WERI-Rb-1 (cell line): ENCODE results near the gene AGXT.

Experiments
- DNase-seq: peaks from one replicate; pipeline ENCODE4 v3.0.0-alpha.2; 2020
- H3K27ac ChIP-seq: fragments of 250-450 bp; sonication (Bioruptor Pico); 2 replicates; pipeline ENCODE4 v1.5.1; 2020; ENCODE audit warnings: mild to moderate bottlenecking, moderate library complexity
- H3K27me3 ChIP-seq: fragments of 250-450 bp; sonication (Bioruptor Pico); 2 replicates; pipeline ENCODE4 v1.5.1; 2021; ENCODE audit warnings: mild to moderate bottlenecking, low read depth, moderate library complexity; ENCODE audit not compliant: insufficient read depth, severe bottlenecking
- H3K36me3 ChIP-seq: fragments of 250-450 bp; sonication (Bioruptor Pico); 2 replicates; pipeline ENCODE4 v1.5.1; 2020; ENCODE audit warnings: mild to moderate bottlenecking, moderate library complexity
- H3K4me3 ChIP-seq: 2 replicates; pipeline ENCODE4 v1.5.1; 2011; ENCODE audit warnings: low read depth, mild to moderate bottlenecking, control low read depth, low read length
- H3K9me3 ChIP-seq: fragments of 250-450 bp; sonication (Bioruptor Pico); 2 replicates; pipeline ENCODE4 v1.5.1; 2021; ENCODE audit warnings: mild to moderate bottlenecking, moderate library complexity; ENCODE audit not compliant: severe bottlenecking
- TF ChIP-seq, protein P1 (sequence below): IDR thresholded peaks from 2 replicates; pipeline ENCODE4 v1.5.1; 2011; ENCODE audit warnings: low read depth, mild to moderate bottlenecking, control low read depth, inconsistent platforms, low read length

AGXT gene

DNA sequence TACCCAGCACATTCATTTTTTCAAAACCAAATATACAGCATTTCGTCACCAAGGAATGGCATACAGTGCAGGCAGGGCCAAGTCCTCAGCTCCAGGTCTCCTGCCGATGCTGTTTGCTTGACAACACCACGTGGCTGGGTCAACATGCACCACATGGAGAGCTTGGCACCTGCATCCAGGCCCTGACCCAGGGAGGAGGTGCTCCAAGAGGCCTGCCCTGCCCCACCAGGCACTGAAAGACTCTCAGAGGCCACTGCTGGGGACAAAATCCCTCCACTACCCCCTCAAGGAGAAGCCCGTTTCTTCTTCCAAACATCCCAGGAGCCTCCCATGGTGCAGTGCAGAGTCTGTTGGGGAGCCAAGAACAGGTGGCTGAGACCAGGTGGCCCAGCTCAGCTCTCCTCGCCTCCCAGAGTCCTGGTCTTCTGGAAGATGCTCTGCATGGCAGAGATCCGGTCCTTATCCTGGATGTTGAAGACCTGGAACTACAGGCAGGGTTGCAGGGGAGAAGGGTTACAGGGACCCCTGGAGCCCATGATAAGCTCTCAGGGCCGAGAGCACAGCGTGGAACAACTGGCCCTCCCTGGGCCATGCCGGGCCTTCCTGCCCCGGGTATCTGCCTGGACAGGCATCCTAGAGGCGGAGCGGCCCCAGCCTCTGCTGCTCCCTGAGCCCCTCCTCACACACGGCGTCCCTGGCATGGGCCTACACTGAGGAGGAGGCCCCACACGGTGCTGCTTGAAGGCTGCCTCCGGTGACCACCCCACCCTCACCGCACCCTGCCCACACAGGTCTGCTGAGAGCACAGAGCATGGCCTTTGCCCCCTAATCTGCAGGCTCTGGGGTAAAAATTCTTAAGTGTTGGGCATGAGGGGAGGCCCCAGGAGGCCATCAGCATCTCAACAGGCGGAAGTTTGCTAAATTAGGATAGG is 18.3 kb downstream of the AGXT start:
- H3K36me3 ChIP-seq = no peaks in the 10 kb centered on the region
- TF ChIP-seq, protein P1, sequence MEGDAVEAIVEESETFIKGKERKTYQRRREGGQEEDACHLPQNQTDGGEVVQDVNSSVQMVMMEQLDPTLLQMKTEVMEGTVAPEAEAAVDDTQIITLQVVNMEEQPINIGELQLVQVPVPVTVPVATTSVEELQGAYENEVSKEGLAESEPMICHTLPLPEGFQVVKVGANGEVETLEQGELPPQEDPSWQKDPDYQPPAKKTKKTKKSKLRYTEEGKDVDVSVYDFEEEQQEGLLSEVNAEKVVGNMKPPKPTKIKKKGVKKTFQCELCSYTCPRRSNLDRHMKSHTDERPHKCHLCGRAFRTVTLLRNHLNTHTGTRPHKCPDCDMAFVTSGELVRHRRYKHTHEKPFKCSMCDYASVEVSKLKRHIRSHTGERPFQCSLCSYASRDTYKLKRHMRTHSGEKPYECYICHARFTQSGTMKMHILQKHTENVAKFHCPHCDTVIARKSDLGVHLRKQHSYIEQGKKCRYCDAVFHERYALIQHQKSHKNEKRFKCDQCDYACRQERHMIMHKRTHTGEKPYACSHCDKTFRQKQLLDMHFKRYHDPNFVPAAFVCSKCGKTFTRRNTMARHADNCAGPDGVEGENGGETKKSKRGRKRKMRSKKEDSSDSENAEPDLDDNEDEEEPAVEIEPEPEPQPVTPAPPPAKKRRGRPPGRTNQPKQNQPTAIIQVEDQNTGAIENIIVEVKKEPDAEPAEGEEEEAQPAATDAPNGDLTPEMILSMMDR = no peak
- DNase-seq = no peak
- no peak overlapping the region for H3K27ac ChIP-seq
- H3K9me3 ChIP-seq = no peaks in the 10 kb centered on the region
- no peaks in the 10 kb centered on the region for H3K27me3 ChIP-seq
- H3K4me3 ChIP-seq = no peak overlapping the region

DNA sequence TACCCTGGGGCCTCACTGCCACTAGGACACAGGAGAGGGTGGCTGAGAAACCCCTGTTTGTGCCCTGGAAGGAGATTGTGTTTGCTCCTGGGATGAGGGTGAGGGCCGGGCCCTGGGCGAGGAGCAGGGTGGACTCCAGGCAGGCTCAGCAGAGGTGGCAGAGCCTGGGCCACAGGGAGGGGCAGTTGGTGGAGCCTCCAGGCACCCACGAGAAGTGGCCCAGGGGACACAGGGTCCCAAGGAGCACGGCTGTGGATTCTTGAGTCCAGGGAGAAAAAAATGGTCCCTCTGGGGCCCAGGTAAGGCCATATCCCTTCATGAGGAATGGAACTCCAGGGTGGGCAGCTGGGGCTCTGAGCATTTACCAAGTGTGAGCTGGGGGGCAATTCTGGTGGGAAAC is 19.0 kb downstream of the AGXT start:
- H3K27ac ChIP-seq = no peak overlapping the region
- TF ChIP-seq, protein P1 = no peak

DNA sequence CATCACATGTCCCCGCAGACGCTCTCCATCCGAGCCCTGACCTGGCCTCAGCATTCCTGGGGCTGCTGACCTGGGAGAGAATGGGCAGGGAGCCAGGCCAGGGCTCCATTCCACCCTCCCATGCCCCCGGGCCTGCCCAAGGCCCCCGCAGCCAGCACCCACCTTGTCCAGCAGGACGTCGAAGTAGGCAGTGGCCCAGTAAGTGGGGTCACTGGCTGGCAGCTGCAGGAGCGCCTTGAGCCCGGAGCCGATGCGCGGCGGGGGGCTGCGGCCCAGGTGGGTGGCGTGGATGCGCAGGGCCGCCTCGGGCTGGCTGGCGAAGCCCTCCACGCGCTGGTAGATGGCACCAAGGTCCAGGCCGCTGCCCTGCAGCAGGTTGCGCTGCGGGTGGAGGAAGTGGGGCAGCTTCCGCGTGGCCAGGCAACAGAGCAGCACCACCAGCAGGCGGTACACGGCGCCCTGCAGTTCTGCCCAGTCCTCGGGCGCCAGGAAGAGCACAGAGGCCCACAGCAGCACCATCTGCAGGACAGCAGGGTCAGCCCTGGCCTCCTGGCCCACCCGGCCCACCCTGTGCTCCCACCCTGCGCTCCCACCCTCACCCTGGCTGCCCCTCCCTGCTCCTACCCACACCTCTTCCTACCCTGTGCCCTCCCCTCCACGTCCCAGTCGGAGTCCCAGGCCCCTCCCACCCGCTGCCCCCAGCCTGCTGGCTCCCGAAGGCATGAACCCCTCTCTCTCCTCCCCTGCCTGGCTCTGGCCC is 19.7 kb downstream of the AGXT start:
- H3K27ac ChIP-seq = no peak overlapping the region

More for the DNA sequence above, 19.0 kb downstream of the AGXT start:
- DNase-seq = no peak
- Histone ChIP-seq H3K36me3 (no peaks in the 10 kb centered on the region), H3K9me3 (no peaks in the 10 kb centered on the region), H3K4me3 (no peak overlapping the region), H3K27me3 (no peaks in the 10 kb centered on the region)

DNA sequence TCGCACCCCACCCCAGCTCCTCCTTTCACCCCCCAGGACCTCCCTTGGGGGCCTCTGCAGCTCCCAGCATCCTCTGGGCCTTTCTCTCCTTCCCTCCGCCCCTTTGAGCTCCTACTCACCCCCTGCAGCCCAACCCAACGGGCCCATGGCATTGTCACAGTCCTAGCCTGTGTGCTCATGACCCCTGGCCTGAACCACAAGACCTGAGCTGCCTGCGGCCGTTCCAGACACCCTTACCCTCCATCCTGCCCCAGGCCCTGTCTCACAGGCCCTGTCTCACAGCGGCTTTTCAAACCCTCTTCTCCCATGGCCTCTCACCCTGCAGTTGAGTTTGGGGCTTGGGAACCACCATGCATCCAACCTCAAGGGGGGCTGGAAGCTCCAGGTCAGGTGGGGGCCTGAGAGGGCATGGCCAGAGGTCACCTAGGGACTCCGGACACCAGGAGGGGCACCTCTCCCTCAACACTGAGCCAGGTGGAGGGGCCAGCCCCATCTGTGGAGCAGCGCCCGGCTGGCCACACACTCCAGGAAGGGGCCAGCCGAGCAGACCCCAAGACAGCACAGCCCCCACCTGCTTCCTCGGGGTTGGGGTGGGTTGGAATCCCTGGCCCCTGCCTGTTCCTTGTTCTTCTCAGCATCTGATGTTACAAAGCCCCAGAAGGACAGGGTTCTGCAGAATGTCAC is 20.4 kb downstream of the AGXT start:
- Histone ChIP-seq H3K27me3 (no peaks in the 10 kb centered on the region), H3K36me3 (no peaks in the 10 kb centered on the region), H3K9me3 (no peaks in the 10 kb centered on the region), H3K4me3 (no peak overlapping the region), H3K27ac (no peak overlapping the region)
- TF ChIP-seq, protein P1 = no peak
- no peak for DNase-seq

More for the DNA sequence above, 19.7 kb downstream of the AGXT start:
- TF ChIP-seq, protein P1 = no peak
- no peak for DNase-seq
- no peak overlapping the region for H3K4me3 ChIP-seq
- H3K27me3 ChIP-seq = no peaks in the 10 kb centered on the region
- no peaks in the 10 kb centered on the region for H3K36me3 ChIP-seq
- H3K9me3 ChIP-seq = no peaks in the 10 kb centered on the region

DNA sequence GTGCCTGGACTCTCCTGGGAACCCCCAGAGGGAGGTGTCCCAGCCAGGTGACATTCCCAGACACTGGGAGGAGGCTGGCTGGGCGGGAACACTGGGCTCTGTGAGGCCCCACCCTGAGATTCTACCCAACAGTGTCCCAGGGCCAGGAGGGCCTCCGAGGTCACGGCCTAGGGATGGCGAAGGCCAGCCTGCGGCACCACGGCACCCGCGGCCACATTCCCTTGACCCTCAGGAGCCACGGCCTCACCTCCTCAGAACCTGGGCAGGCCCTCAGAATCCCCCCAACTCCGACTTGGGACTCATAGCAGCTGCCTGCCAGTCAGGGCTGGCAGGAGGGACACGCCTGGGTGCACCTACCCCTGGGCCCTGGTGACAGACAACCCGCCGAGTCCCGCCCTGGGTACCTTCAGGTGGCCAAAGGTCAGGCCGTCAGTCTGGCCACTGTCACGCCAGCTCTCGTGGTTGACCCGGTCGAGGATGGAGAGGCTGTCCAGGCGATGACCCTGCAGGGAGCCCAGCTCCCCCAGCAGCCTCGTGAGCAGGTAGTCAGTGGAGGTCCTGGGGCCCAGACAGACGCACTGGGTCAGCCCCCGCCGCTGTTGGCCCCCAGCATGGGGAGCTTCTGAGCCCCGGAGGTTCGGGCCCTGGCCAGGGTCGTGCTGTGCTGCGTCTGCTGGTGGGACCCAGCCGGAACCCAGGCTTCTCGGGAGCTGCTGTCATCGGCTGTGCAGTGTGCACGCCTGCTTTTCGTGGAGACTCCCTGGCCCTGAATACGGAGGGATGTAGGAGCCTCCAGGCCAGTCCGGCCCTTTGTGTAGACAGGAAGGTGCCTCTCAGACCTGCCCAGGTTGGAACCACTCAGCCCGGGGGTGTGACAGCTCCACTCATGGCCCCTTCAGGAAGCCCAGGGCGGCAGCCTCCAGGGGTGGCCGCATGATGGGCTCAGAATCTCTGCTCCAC is 21.3 kb downstream of the AGXT start:
- DNase-seq = no peak
- H3K36me3 ChIP-seq = no peaks in the 10 kb centered on the region
- no peak overlapping the region for H3K4me3 ChIP-seq
- TF ChIP-seq, protein P1 = no peak
- no peaks in the 10 kb centered on the region for H3K27me3 ChIP-seq
- H3K27ac ChIP-seq = no peak overlapping the region
- no peaks in the 10 kb centered on the region for H3K9me3 ChIP-seq
